Measurements from ENCODE around the gene DUSP9.

GRCh38 chrX:153650959-153651358 lies 4.0 kb downstream of the DUSP9 start:
- TF ChIP-seq POLR2AphosphoS5 (IDR thresholded peaks at IDR 0.05; ENCODE audit: low read depth, low read length) (no peak), TAF1 (IDR thresholded peaks at IDR 0.05; ENCODE audit: low read depth, low read length) (no peak), POLR2A (IDR thresholded peaks at IDR 0.05; ENCODE audit: low read depth, low read length) (no peak), PAX5 (IDR thresholded peaks at IDR 0.05; ENCODE audit: insufficient read depth, low read length, severe bottlenecking) (no peak), SPI1 (IDR thresholded peaks at IDR 0.05; ENCODE audit: low read depth, low read length) (no peak), POU2F2 (IDR thresholded peaks at IDR 0.05; ENCODE audit: low read depth, low read length) (no peak)
